Erythroblast (primary cell): ENCODE data around the gene ELP4.

Experiments used
- GATA1 ChIP-seq: IDR thresholded peaks from 2 replicates; pipeline ENCODE4 v1.6.1; 2011; ENCODE audit warnings: low read depth, mild to moderate bottlenecking, control low read depth, low read length, moderate library complexity
- POLR2A ChIP-seq: IDR thresholded peaks from 2 replicates; pipeline ENCODE4 v1.6.1; 2011; ENCODE audit warnings: mild to moderate bottlenecking, low read length

GRCh38 chr11:31780078-31780477 lies 270.5 kb downstream of the ELP4 start:
- TF ChIP-seq POLR2A = no peak
- TF ChIP-seq GATA1 = no peak
